GM18858 (cell line): ENCODE results near the gene REV3L.

Source experiments
- ATAC-seq: cut with Tn5 transposase; IDR thresholded peaks from one replicate; pipeline ENCODE4 v1.9.1; 2021; ENCODE audit not compliant: unreplicated experiment

REV3L gene

DNA sequence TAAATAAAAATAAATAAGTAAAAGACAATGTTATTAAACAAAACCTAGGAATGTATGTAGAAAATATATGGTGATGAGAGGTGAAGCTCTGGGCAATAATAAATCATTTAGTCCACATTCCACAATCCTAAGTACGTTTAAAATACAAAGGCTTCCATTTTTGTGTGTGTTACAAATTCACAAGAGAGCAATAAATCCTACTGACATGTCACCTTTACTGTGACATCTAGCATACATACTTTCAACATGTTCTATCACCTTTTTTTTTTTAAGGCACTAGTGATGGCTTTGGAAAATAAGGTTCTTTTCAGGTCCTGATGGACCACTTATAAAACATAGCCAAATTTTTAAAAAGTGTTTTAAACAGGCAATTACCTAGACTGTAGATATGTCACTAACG is 12.0 kb downstream of the REV3L start:
- no peak for ATAC-seq

DNA sequence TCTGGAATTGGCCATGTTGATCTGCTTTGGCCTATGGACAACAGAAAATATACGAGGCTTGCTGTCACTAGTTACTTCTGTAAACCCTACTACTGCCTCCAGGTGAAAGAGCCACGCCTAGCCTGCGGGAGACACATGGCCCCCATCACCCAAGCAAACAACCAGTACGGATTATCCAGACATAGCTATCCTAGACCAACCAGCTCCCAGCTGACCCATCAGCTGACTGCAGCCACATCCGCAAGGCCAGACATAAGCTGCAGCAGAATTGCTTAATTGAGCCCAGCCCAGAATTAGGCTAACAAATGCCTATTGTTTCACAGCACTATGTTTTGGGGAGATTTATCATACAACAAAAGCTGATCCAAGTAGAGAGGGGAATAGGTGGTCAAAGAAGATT is 13.5 kb downstream of the REV3L start:
- no peak for ATAC-seq

DNA sequence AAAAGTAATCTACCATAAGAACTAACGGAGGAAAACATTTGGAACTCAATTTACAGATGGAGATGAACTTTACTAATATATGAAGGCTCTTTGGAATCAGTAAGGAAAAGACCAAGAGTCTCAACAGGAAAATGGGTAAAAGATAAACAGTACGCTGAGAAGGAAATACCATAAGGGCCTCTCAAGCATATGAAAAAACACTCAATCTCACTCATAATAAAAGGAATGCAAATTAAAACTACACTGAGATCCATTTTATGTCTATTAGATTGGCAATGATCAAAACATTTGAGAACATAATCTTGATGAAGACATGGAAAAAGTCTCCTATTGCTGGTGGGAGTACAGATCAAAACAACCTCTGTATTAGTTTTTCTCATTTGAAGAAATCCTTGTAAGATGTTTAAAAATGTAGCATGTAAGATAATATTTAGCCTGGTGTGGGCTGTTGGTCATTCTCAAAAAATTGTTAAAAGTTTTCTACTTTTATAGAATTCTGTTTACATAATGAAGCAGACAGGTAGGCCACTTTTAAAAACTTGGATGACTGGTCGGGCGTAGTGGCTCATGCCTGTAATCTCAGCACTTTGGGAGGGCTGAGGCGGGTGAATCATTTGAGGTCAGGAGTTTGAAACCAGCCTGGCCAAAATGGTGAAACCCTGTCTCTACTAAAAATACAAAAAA is 14.5 kb downstream of the REV3L start:
- ATAC-seq = no peak

DNA sequence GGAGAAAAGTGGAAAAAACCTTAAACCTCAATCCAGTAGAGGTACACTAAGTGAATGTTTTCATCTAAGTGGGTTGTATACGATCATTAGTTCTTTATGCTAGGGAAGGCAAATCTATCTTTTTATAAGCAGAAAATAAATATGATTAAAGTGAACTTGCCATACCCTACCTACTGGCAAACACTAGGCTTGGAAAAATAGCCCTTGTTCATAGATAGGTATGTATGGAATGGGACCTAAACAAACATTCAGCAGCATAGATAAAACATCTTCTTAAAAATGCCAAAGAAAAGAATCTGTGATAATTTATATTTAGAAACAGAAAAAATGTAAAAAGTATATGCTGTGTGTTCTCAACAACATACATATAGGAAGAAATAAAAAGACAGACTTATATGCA is 18.8 kb downstream of the REV3L start:
- no peak for ATAC-seq

DNA sequence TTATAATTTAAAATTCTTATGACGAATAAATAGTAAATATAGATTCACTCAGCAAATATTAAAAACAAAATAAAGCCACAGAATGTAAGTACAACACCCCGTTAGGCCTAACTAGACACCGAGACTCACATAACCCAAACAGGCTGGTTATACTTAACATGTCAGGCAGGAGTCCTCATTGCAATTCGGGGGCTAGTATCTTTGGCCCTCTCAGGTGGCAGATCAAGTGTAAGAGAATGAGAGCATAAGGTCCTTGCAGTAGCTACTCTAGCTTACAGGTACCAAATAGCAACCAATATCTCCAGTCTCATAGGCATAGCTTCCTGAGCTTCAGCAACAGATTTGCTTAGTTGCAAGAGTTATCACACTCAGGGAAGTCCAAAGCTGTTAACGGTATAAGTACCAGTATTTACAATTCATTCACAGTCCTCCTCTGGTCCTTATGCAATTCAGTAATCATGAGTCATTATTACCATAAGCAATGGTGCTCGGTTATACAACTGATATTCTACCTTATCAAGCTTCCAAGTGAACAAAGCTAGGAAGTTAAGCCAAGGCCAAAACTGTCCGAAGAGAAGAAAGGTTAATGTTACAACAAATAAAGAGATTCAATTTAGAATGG is 20.1 kb downstream of the REV3L start:
- no peak for ATAC-seq

DNA sequence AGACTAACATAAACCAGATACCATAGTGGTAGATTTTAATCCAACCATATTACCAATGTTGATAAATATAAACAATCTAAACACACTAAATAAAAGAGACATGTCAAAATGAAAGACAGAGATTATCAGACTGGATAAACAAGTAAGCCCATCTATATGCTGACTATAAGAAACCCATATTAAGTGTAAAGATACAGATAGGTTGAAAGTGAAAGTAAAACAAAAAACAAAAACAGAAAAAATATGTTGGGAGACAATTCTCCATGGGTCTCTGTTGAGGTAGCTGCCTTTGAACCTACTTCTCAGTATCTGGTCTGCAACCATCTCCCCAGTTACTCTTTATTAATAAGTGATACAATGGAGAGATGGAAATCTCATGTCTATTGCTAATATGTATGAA is 21.2 kb downstream of the REV3L start:
- ATAC-seq = no peak

DNA sequence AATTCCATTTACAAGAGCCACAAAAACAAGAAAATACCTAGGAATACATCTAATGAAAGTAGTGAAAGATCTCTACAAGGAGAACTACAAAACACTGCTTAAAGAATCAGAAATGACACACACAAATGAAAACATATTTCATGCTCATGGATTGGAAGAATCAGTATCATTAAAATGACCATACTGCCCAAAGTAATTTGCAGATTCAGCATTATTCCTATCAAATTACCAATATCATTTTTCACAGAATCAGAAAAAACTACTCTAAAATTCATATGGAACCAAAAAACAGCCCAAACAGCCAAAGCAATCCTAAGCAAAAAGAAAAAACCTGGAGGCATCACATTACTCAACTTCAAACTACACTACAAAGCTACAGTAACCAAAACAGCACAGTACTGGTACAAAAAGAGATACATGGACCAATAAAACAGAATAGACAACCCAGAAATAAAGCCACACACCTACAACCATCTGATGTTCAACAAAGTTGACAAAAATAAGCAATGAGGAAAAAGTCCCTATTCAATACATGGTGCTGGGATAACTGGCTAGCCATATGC is 24.3 kb downstream of the REV3L start:
- no peak for ATAC-seq

DNA sequence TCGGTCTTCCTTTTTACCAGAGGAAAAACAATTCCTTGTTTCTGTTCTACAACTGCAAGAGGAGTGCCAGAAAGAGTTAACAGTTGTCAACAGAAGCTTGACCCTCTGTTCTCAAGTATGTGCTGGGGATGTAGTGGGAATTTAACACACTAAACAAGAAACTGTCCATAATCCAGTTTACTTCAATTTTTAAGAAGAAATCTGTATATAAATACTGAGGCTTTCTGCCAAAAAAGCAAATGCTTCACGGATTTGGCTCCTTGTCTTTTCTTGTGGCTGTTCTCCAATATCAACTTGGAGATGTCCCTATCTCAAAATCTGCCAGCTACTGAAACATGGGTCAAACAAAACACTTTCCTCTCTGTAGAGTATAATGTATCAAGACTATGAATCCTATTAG is 26.8 kb downstream of the REV3L start:
- no peak for ATAC-seq

DNA sequence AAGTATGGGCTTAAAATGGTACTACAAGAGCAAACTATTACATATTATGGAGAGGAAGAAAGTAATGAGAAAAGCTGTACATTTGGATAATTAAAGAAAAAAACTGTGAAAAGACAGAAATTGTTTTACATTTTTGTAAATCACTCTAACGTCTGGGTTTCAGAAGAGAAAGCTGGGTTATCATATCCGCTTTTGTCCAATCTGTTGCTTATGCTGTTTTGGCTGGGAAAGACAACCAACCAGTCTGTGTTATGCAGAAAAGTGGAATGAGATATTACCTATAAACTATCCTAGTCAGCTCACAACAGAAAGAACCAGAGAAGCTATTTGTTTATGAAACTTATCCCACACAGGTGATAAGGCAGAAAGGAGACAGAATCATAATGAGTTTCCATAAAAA is 32.4 kb downstream of the REV3L start:
- no peak for ATAC-seq

DNA sequence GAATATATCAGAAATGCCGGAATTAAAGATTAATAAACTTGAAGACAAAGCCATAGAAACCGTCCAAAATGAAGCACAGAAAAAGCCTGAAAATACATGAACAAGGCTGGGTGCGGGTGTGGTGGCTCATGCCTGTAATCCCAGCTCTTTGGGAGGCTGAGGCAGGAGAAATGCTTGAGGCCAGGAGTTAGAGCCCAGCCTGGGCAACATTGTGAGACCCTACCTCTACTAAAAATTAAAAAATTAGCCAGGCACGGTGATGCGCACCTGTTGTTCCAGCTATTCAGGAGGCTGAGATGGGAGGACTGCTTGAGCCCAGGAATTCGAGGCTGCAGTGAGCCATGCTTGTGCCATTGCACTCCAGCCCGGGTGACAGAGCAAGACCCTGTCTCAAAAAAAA is 32.9 kb downstream of the REV3L start:
- ATAC-seq = no peak

DNA sequence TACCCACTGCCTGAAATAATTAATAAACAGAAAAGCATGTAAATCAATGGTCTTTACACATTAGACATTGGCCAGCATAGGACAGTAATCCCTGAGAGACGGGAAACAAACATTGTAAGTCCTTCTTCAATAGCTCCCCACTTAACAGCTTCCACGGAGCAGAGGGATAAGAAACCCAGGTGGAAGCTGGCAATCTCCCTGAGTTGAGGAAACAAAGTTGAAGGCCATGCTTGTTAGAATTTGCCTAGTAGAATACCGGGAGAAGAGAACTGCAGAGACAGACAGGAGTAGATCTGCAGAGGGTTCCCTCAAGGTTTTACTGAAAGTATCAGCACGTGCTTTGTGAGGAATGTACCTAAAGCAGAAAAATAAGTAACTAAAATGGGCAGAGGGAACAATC is 33.9 kb downstream of the REV3L start:
- no peak for ATAC-seq

DNA sequence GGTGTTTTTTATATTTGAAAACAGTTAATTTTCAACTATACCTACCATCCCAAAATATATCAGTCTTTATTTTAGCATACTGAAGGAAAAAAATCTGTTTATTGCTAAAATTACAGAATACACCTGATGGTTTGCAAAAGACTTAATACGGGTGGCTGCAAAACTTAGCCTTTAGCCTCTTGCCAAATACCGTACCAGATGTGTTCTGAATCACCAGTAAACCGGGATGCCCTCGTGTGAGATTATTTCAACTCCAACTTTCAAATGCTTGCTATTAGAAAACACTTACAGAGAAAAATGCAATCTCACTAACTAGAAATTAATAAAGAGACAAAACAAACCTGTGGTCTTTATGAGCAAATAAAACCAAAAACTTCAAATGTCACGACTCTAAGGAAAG is 36.0 kb downstream of the REV3L start:
- no peak for ATAC-seq

DNA sequence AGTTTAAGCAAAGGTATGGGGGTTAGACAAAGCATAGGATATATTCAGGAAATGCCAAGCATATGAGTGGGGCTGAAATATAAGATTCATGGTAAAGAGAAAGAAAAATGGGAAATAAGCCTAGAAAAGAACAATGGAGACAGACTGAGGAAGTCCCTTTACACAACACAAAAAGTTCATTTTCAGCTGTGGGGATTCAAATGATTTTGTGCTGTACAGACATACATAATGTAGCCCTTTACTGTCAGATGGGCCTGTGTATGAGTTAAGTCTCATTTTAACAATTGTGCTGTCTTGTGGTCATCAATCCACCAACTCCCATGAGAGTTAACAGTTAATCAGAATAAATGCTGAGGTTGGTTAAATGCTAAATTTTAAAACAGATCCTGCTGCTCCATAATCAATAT is 37.2 kb downstream of the REV3L start:
- ATAC-seq = no peak

DNA sequence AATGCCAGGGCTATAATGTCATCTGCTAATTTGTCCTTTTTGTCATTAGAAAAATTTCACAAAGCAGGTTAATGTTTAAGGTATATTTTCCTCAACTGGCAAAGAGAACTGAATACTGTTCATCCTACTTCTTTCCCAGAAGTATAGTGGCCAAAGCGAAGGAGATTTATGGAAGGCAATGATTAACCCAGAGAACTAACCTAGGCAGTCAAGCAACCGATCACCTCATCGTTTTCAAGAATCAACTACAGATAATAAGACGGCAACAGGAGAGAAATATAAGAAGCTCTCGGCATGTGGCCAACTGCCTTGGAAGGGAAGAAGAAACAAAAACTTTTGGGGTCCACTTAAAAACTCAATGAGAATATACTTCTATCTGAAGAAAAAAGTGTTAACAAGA is 38.2 kb downstream of the REV3L start:
- no peak for ATAC-seq

DNA sequence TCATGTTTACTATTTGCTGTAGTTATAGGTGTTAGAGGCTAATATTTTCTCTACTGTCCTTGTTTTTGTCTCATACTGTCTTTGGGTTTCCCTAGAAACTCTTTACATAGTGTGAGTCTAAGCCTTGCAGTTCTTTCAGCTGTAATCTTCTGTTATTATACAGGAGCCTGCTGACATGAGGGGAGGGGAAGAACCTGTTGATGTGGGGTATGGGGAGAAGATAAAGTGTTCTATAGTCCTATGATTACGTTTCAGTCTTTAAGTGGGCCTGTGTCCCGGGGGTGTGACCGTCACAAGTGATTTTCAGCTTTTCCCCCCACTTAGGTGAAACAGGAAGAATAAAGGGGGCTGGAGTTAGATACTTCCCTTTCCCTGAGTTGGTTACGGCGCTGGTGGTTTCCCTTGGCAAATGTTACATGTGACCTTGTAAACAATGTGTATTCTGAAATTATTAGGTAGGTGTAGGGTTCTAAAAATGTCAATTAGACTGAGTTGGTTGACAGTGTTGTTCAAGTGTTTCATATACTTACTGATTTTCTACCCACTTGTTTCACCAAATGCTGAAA is 41.3 kb downstream of the REV3L start:
- ATAC-seq = no peak

DNA sequence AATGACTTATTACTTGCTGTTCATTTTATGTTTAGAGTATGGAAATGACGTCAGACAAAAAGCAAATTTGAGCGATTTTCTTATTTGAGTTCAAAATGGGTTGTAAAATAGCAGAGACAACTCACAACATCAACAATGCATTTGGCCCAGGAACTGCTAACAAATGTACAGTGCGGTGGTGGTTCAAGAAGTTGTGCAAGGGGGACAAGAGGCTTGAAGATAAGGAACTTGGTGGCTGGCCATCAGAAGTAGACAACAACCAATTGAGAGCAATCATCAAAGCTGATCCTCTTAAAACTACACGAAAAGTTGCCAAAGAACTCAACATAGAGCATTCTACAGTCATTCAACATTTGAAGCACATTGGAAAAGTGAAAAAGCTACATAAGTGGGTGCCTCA is 43.8 kb downstream of the REV3L start:
- ATAC-seq = no peak

DNA sequence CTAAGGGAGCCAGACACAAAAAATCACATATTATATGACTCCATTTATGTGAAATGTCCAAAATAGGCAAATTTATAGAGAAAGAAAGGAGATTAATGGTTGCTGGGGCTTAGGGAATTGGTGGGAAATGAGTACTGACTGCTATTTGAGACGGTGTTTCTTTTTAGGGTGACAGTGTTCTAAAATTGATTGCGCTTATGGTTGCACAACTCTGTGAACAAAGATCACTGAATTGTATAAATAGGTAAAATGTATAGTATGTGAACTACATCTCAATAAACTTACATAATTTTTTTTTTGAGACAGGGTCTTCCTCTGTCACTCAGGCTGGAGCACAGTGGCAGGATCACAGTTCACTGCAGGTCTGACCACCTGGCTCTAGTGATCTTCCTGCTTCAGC is 45.4 kb downstream of the REV3L start:
- ATAC-seq = no peak

DNA sequence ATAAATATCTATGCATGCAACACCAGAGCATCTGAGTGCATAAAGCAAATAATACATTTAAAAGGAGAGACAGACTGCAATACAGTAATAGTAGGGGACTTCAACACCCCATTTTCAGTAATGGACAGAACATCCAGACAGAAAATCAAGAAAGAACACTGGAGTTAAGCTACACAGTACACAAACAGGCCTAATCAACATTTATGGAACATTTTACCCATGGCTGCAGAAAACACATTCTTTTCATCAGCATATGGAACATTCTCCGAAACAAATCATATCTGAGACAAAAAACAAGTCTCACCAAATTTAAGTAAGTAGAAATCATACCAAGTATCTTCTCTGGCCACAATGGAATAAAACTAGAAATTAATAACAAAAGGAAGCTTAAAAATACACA is 50.5 kb downstream of the REV3L start:
- ATAC-seq = no peak

DNA sequence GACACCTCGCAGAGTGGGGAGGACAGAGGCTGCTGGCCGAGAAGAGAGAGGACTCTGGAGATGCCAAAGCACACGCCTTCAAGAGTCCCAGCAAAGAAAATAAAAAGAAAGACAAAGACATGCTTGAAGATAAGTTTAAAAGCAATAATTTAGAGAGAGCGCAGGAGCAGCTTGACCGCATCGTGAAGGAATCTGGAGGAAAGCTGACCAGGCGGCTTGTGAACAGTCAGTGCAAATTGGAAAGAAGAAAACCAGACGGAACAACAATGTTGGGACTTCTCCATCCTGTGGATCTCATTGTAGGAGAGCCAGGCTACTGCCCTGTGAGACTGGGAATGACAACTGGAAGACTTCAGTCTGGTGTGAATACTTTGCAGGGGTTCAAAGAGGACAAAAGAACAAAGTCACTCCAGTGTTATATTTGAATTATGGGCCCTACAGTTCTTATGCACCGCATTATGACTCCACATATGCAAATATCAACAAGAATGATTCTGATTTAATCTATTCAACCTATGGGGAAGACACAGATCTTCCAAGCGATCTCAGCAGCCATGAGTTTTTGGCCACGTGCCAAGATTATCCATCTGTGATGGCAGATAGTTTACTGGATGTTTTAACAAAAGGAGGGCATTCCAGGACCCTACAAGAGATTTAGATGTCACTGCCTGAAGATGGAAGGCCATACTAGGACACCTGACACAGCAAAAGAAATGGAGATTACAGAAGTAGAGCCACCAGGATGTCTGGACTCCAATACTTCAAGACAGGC is 52.2 kb downstream of the REV3L start:
- ATAC-seq = no peak

DNA sequence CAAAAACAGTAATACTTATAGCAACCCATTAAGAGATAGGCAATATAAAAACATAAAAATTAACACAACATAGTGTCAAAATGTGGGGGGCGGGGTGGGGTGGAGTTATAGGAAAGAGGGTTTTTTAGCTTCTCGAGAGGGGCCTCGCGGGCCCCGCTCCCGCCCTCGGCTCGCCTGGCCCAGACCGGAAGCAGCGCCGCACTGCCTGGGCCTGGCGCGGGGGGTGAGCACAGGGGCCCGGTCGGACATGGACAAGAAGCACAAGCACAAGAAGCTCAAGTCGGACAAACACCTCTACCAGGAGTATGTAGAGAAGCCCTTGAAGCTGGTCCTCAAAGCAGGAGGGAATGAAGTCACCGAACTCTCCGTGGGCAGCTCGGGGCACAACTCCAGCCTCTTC is 53.4 kb downstream of the REV3L start:
- ATAC-seq = no peak

DNA sequence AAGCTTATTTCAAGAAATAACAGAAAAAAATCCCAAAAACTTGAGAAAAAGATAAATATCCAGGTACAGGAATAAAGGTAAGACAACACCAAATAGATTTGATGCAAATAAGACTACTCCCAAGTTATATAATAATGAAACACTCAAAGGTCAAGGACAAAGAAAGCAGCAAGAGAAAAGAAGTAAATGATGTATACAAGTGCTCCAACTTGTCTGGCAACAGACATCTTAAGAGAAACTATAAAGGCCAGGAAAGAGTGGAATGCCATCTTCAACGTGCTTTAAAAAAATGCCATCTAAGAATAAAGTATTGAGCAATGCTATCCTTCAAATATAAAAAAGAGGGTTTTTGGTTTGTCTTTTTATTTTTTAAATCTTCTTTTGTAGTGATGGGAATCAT is 54.2 kb downstream of the REV3L start:
- no peak for ATAC-seq
